Thyroid gland (tissue), 4 donors: ENCODE measurements around the gene CNOT1. TPM values are rescaled to one million over a fixed set of nuclear protein-coding genes. Genes with fewer than 3 reads are reported as not detected.

ENCODE experiments used
- DNase-seq, 2 donors: peaks; one replicate each; pipeline ENCODE4 v3.0.0-alpha.2; 2019
- H3K27ac ChIP-seq, 3 donors: fragments of 200-600 bp; sonication (generic); 1 replicate in 2 of 3; 2 replicates in 1 of 3; pipeline ENCODE4 v1.5.1; 2016 to 2019; ENCODE audit warnings: mild to moderate bottlenecking in 1 of 3, moderate library complexity in 1 of 3
- H3K27me3 ChIP-seq: fragments of 200-600 bp; sonication (generic); one replicate; pipeline ENCODE4 v1.5.1; 2019
- H3K36me3 ChIP-seq, 2 donors: fragments of 200-600 bp; sonication (generic); one replicate each; pipeline ENCODE4 v1.5.1; 2016 to 2019
- H3K4me1 ChIP-seq, 2 donors: fragments of 200-600 bp; sonication (generic); one replicate each; pipeline ENCODE4 v1.5.1; 2017 to 2019
- H3K4me3 ChIP-seq, 3 donors: fragments of 200-600 bp; sonication (generic); replicated peaks in 1 of 3; 1 replicate in 2 of 3; 2 replicates in 1 of 3; pipeline ENCODE4 v1.5.1; 2016; ENCODE audit warnings: mild to moderate bottlenecking in 1 of 3
- H3K9me3 ChIP-seq: fragments of 200-600 bp; sonication (generic); one replicate; pipeline ENCODE4 v1.5.1; 2017
- CTCF ChIP-seq, 6 experiments: fragments of 200-600 bp in 3 of 6; fragments of 450-650 bp in 3 of 6; sonication (generic) in 3 of 6; IDR thresholded peaks; one replicate each; pipeline ENCODE4 v1.5.1; 2016 to 2019; ENCODE audit warnings: antibody characterized with exemption in 6 of 6, mild to moderate bottlenecking in 2 of 6, inconsistent platforms in 1 of 6, moderate library complexity in 1 of 6
- POLR2A ChIP-seq, 2 donors: fragments of 450-650 bp; IDR thresholded peaks; one replicate each; pipeline ENCODE4 v1.6.1; 2017; ENCODE audit warnings: antibody characterized with exemption in 2 of 2, mild to moderate bottlenecking in 2 of 2, moderate library complexity in 1 of 2
- WGBS, 2 donors: methylation state at CpG; one replicate each; pipeline ENCODE4 v1.1.5; 2017; 5-methylcytosine and 5-hydroxymethylcytosine counted together
- intact Hi-C: fragments of 100-400 bp; cut with DNase I; formaldehyde crosslinking; loops from one replicate; pipeline ENCODE4 v1.15.1; 2023
- total RNA-seq, 4 donors: library from RNA; depleted of rRNA; stranded (reverse); fragments of >200 nt; gene quantifications; one replicate each; pipeline ENCODE4 v1.2.3, GENCODE V29; 2016

The CNOT1 gene
- total RNA-seq, 4 donors from 2014 or later = 109 to 150 (median 133) TPM

GRCh38 chr16:58635502-58635901 lies 5.9 kb upstream of the CNOT1 start:
- Histone ChIP-seq H3K4me1 (peaks cover 0 to 3% of the 10 kb centered on the region in 2 donors), H3K27ac (no peak overlapping the region), H3K9me3 (no peaks in the 10 kb centered on the region), H3K36me3 (no peaks in the 10 kb centered on the region), H3K27me3 (no peaks in the 10 kb centered on the region), H3K4me3 (no peak overlapping the region)
- no peak for DNase-seq
- intact Hi-C loops = no loop called here
- WGBS, 2 donors = 91 to 93% methylated on average over 4 of the region's 4 CpGs
- TF ChIP-seq CTCF (IDR thresholded peaks at IDR 0.05) (no peak), POLR2A (IDR thresholded peaks at IDR 0.05) (no peak)

- TF ChIP-seq POLR2A (IDR thresholded peaks at IDR 0.05) (no peak), CTCF (IDR thresholded peaks at IDR 0.05) (no peak)
These were observed 4.7 kb upstream of the CNOT1 start for GRCh38 chr16:58634265-58634802.

GRCh38 chr16:58628845-58629732 lies 537 bp downstream of the CNOT1 start:
- H3K9me3 ChIP-seq = no peaks in the 10 kb centered on the region
- H3K27ac ChIP-seq = peak overlapping the region; percentile 87 to 96 (median 88)
- WGBS, 2 donors = 0 to 2% methylated on average over 42 to 49 of the region's 53 CpGs
- H3K36me3 ChIP-seq = peaks cover under 1 to 5% of the 10 kb centered on the region in 2 donors
- H3K4me1 ChIP-seq = peaks cover 17 to 18% of the 10 kb centered on the region in 2 donors
- peak; percentile 65 to 71 for DNase-seq
- no peaks in the 10 kb centered on the region for H3K27me3 ChIP-seq
- H3K4me3 ChIP-seq = peak overlapping the region; percentile 27 to 84 (median 59)
- intact Hi-C loops = no loop called here
- TF ChIP-seq CTCF (IDR thresholded peaks at IDR 0.05) = no peak
- no peak for TF ChIP-seq POLR2A (IDR thresholded peaks at IDR 0.05)

More at GRCh38 chr16:58634265-58634802, 4.7 kb upstream of the CNOT1 start:
- DNase-seq = no peak
- H3K4me1 ChIP-seq = peaks cover 0 to 3% of the 10 kb centered on the region in 2 donors
- no peak overlapping the region for H3K27ac ChIP-seq
- H3K27me3 ChIP-seq = no peaks in the 10 kb centered on the region
- intact Hi-C loops = no loop called here
- no peak overlapping the region for H3K4me3 ChIP-seq
- H3K9me3 ChIP-seq = no peaks in the 10 kb centered on the region
- no peaks in the 10 kb centered on the region for H3K36me3 ChIP-seq
- 63 to 69% methylated on average over 3 of the region's 3 CpGs for WGBS, 2 donors

- no peak for DNase-seq
- H3K4me3 ChIP-seq = no peak overlapping the region
- peaks cover 15 to 17% of the 10 kb centered on the region in 2 donors for H3K4me1 ChIP-seq
- H3K27me3 ChIP-seq = no peaks in the 10 kb centered on the region
- intact Hi-C loops = no loop called here
- H3K27ac ChIP-seq = no peak overlapping the region
- peaks cover 8 to 17% of the 10 kb centered on the region in 2 donors for H3K36me3 ChIP-seq
- WGBS, 2 donors = 84 to 92% methylated on average over 7 of the region's 7 CpGs
- H3K9me3 ChIP-seq = no peaks in the 10 kb centered on the region
- TF ChIP-seq POLR2A (IDR thresholded peaks at IDR 0.05) (no peak), CTCF (IDR thresholded peaks at IDR 0.05) (no peak)
These were observed 5.4 kb downstream of the CNOT1 start for GRCh38 chr16:58624209-58624608.

GRCh38 chr16:58620396-58620795 lies 9.2 kb downstream of the CNOT1 start:
- no peaks in the 10 kb centered on the region for H3K9me3 ChIP-seq
- no peak for TF ChIP-seq CTCF (IDR thresholded peaks at IDR 0.05)
- TF ChIP-seq POLR2A (IDR thresholded peaks at IDR 0.05) = no peak
- H3K27ac ChIP-seq = no peak overlapping the region
- WGBS, 2 donors = 93 to 96% methylated on average over 10 of the region's 10 CpGs
- H3K4me1 ChIP-seq = peaks cover 0 to 1% of the 10 kb centered on the region in 2 donors
- no peaks in the 10 kb centered on the region for H3K27me3 ChIP-seq
- intact Hi-C loops = no loop called here
- H3K4me3 ChIP-seq = no peak overlapping the region
- H3K36me3 ChIP-seq = peaks cover 8 to 26% of the 10 kb centered on the region in 2 donors
- DNase-seq = no peak
